Peyer's patch (tissue), 4 donors: Measurements from ENCODE around the gene NOL4L.

Experiments used
- POLR2A ChIP-seq, 2 donors: fragments of 450-650 bp; IDR thresholded peaks; one replicate each; pipeline ENCODE4 v1.5.1; 2017; ENCODE audit warnings: antibody characterized with exemption in 2 of 2, mild to moderate bottlenecking in 2 of 2, moderate library complexity in 2 of 2
- TF ChIP-seq, protein P1 (sequence below), 6 experiments: fragments of 450-650 bp in 4 of 6; fragments of 200-600 bp in 2 of 6; sonication (generic) in 1 of 6; IDR thresholded peaks; one replicate each; pipeline ENCODE4 v1.5.1; 2017 to 2019; ENCODE audit warnings: antibody characterized with exemption in 6 of 6, mild to moderate bottlenecking in 3 of 6, moderate library complexity in 1 of 6

DNA sequence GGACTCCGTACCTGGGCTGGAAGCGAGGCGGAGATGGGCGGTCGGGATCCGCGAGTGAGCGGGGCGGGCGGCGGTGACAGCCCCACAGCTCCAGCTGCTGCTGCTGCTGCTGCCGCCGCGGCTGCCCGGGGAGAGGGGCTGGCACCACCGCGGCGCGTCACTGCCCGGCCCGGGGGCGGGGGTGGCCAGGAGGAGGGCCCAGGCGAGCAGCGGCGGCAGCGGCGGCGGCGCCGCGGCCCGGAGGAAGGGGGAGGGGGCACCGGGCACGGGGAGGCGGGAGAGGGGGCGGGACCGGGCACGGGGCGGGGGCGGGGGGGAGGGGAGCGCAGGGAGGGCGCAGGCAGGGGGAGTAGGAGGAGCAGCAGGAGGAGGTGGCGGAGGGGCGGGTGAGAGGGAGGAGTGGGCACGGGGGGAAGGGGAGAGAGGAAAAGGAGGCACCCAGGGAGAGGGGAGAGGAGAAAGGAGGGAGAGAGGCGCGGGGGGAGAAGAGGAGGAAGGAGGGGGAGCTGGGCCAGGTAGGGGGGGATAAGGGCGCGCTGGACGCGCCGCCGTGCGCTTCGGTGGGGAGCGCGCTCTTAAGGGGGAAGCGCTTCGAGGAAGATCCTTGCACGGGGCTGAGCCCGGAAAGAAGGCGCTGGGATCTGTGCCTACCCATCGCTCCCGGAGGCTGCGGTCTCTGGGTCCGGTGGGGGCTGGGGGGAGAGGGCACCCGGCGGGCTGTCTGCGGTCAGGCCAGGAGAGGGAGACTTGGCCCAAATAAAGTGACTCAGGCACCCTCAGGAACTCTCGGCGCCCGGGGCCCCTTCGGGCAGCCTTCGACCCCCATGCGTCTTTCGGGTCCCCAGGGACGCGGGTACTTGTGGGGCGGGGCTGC, 101.5 kb downstream of the NOL4L start:
- TF ChIP-seq, protein P1, sequence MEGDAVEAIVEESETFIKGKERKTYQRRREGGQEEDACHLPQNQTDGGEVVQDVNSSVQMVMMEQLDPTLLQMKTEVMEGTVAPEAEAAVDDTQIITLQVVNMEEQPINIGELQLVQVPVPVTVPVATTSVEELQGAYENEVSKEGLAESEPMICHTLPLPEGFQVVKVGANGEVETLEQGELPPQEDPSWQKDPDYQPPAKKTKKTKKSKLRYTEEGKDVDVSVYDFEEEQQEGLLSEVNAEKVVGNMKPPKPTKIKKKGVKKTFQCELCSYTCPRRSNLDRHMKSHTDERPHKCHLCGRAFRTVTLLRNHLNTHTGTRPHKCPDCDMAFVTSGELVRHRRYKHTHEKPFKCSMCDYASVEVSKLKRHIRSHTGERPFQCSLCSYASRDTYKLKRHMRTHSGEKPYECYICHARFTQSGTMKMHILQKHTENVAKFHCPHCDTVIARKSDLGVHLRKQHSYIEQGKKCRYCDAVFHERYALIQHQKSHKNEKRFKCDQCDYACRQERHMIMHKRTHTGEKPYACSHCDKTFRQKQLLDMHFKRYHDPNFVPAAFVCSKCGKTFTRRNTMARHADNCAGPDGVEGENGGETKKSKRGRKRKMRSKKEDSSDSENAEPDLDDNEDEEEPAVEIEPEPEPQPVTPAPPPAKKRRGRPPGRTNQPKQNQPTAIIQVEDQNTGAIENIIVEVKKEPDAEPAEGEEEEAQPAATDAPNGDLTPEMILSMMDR (IDR thresholded peaks at IDR 0.05): peak in 1 of 6 experiments; percentile 3
- peak; percentile 78 to 79 for TF ChIP-seq POLR2A (IDR thresholded peaks at IDR 0.05)
